Heart left ventricle (tissue), 13 donors: Measurements from ENCODE around the gene C1QA.

Experiments
- POLR2A ChIP-seq, 2 donors: fragments of 450-650 bp; IDR thresholded peaks; one replicate each; pipeline ENCODE4 v1.6.1; 2017; ENCODE audit warnings: antibody characterized with exemption in 2 of 2, mild to moderate bottlenecking in 2 of 2, moderate library complexity in 2 of 2
- TF ChIP-seq, protein P1 (sequence below), 12 donors: fragments of 200-600 bp; sonication (generic) in 4 of 12; IDR thresholded peaks; one replicate each; pipeline versions ENCODE4 v1.5.0 to v1.8.0; 2018 to 2022; ENCODE audit warnings: antibody characterized with exemption in 12 of 12, mild to moderate bottlenecking in 5 of 12
- donor health status: ischemic (EF 13 %, LVEDD 7.1; RV severe dilation, severe dysfunction).
- donor health status: DM: no; HTN: yes; CAD: no.
- donor health status: DM: no; HTN: no; CAD: no.
- donor health status: ischemic (EF 25% LVEDD 6.9; RV normal size, moderate dysfunction).
- donor health status: ischemic (EF 25% LVEDD 5.7; RV mildly dilated, moderate dysfunction).
- donor health status: ischemic (EF 35%, LVEDD 5.7; RV mildly dilated, moderate dysfunction).
- donor health status: nonischemic (EF 11% LVEDD 7.7; RV severe dilation, severe dysfunction).
- donor health status: DM: yes; HTN: yes; CAD: no.
- donor health status: PGD.
- donor health status: ischemic (EF 29% LVEDD 5.4; RV normal size, mild dysfunction).
- donor health status: nonischemic (EF 23%, LVEDD 6.1; RV moderate dilation, normal function).

DNA sequence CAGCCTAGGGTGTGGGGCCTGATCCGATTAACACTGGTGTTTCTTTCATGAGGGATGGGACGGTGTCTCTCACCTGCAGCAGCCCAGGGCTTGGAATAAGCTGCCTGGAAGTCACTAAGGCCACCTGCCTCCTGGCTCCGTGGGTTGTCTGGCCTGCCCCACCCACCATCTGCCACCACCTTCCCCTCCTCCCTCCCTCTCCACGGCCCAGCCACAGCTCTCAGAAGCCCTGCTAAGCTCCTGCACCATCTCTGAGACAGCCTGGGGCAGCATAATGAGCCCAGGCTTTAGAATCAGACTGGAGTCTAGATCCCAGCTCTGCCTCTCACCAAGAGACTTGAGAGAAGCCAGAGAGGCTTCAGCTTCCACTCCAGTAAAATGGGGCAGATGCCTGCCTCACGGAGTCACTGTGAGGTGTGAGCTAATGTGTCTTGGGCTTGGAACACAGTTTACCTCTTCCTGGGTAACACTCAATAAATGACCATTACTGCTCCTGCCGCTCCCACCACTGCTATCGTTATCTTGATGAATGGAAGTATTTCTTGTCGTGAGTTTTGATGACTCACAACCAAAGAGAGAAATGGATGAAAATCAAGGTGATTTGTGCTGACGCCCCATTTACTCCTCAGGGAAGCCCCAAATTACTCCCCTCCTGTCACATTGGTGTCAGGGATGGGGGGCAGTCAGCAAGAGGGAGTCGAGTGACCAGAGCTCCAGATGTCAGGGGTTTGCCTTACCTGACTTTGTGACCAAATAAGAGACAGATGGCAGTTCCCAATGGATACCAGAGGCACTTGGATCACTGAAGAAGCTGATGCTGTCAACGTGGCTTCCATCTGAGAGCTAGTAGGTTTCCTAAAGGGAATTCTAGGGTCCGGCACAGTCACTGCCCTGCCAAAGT lies 23.5 kb upstream of the C1QA start:
- TF ChIP-seq, protein P1, sequence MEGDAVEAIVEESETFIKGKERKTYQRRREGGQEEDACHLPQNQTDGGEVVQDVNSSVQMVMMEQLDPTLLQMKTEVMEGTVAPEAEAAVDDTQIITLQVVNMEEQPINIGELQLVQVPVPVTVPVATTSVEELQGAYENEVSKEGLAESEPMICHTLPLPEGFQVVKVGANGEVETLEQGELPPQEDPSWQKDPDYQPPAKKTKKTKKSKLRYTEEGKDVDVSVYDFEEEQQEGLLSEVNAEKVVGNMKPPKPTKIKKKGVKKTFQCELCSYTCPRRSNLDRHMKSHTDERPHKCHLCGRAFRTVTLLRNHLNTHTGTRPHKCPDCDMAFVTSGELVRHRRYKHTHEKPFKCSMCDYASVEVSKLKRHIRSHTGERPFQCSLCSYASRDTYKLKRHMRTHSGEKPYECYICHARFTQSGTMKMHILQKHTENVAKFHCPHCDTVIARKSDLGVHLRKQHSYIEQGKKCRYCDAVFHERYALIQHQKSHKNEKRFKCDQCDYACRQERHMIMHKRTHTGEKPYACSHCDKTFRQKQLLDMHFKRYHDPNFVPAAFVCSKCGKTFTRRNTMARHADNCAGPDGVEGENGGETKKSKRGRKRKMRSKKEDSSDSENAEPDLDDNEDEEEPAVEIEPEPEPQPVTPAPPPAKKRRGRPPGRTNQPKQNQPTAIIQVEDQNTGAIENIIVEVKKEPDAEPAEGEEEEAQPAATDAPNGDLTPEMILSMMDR (IDR thresholded peaks at IDR 0.05): no peak
- TF ChIP-seq POLR2A (IDR thresholded peaks at IDR 0.05): no peak
